Sigmoid colon (tissue), 7 donors: Measurements from ENCODE around the gene TFEB. TPM values are rescaled to one million over a fixed set of nuclear protein-coding genes. Genes with fewer than 3 reads are reported as not detected.

Experiments
- DNase-seq: peaks from one replicate; pipeline ENCODE4 v3.0.0-alpha.2; 2019
- H3K27ac ChIP-seq, 4 donors: fragments of 200-600 bp; sonication (generic); one replicate each; pipeline ENCODE4 v1.5.1; 2016 to 2019; ENCODE audit warnings: mild to moderate bottlenecking in 1 of 4
- H3K27me3 ChIP-seq, 3 donors: fragments of 200-600 bp; sonication (generic); one replicate each; pipeline ENCODE4 v1.5.1; 2019; ENCODE audit warnings: mild to moderate bottlenecking in 1 of 3
- H3K36me3 ChIP-seq, 4 donors: fragments of 200-600 bp; sonication (generic); one replicate each; pipeline ENCODE4 v1.5.1; 2016 to 2019
- H3K4me1 ChIP-seq, 4 donors: fragments of 200-600 bp; sonication (generic); one replicate each; pipeline ENCODE4 v1.5.1; 2017 to 2019
- H3K4me3 ChIP-seq, 4 donors: fragments of 200-600 bp; sonication (generic); one replicate each; pipeline ENCODE4 v1.5.1; 2017 to 2019; ENCODE audit warnings: mild to moderate bottlenecking in 2 of 4, moderate library complexity in 1 of 4
- H3K9me3 ChIP-seq, 4 donors: fragments of 200-600 bp in 3 of 4; sonication (generic) in 3 of 4; one replicate each; pipeline versions ENCODE4 v1.5.1 to v1.6.1; 2013 to 2019
- CTCF ChIP-seq, 4 experiments: fragments of 450-650 bp in 3 of 4; fragments of 200-600 bp in 1 of 4; IDR thresholded peaks; one replicate each; pipeline ENCODE4 v1.5.1; 2016 to 2019; ENCODE audit warnings: antibody characterized with exemption in 4 of 4, mild to moderate bottlenecking in 3 of 4, moderate library complexity in 2 of 4
- EP300 ChIP-seq, 4 donors: sonication (generic); formaldehyde crosslinking; IDR thresholded peaks; one replicate each; pipeline ENCODE4 v1.6.1; 2017; ENCODE audit warnings: antibody characterized with exemption in 4 of 4
- POLR2A ChIP-seq, 2 donors: fragments of 450-650 bp; IDR thresholded peaks; one replicate each; pipeline ENCODE4 v1.6.1; 2016; ENCODE audit warnings: antibody characterized with exemption in 2 of 2, mild to moderate bottlenecking in 2 of 2, moderate library complexity in 2 of 2
- POLR2AphosphoS5 ChIP-seq, 4 donors: sonication (generic); formaldehyde crosslinking; IDR thresholded peaks; one replicate each; pipeline ENCODE4 v1.6.1; 2017; ENCODE audit warnings: antibody characterized with exemption in 4 of 4
- WGBS, 2 donors: extraction: QIAGEN DNeasy Blood & Tissue Kit; methylation state at CpG; one replicate each; pipeline ENCODE4 v1.1.7; 2013; 5-methylcytosine and 5-hydroxymethylcytosine counted together
- intact Hi-C: fragments of 100-400 bp; cut with DNase I; formaldehyde crosslinking; loops from one replicate; pipeline ENCODE4 v1.15.1; 2023
- polyA plus RNA-seq, 3 donors: library from polyadenylated mRNA; stranded (reverse); fragments of 200-250 nt; gene quantifications; one replicate each; pipeline ENCODE4 v1.2.3, GENCODE V29; 2013
- total RNA-seq, 4 donors: library from RNA; depleted of rRNA; stranded (reverse); fragments of >200 nt; gene quantifications; one replicate each; pipeline ENCODE4 v1.1.0, GENCODE V29; 2016
- donor health status: healthy with polysubstance abuse.
- donor health status: Bipolar disorder and iron deficiency.
- donor health status: healthy.

TFEB gene
- total and polyA plus RNA-seq, 7 donors = 21.0 to 40.9 (median 28.2) TPM

- no peak for DNase-seq
- 58 to 74% methylated on average over 5 of the region's 5 CpGs for WGBS, 2 donors
- peaks cover 0 to 4% (median 0%) of the 10 kb centered on the region in 3 donors for H3K27me3 ChIP-seq
- intact Hi-C loops = no loop called here
- TF ChIP-seq POLR2A (IDR thresholded peaks at IDR 0.05) = no peak
- no peak for TF ChIP-seq EP300 (IDR thresholded peaks at IDR 0.05)
- no peak for TF ChIP-seq POLR2AphosphoS5 (IDR thresholded peaks at IDR 0.05)
- TF ChIP-seq CTCF (IDR thresholded peaks at IDR 0.05) = no peak
- no peaks in the 10 kb centered on the region for H3K9me3 ChIP-seq
- no peaks in the 10 kb centered on the region for H3K36me3 ChIP-seq
- H3K4me3 ChIP-seq = no peak overlapping the region
- no peak overlapping the region for H3K27ac ChIP-seq
- H3K4me1 ChIP-seq = no peaks in the 10 kb centered on the region
These were observed 81.2 kb downstream of the TFEB start for GRCh38 chr6:41654151-41654697.

- Histone ChIP-seq H3K4me3 (no peak overlapping the region), H3K36me3 (no peaks in the 10 kb centered on the region), H3K9me3 (no peaks in the 10 kb centered on the region), H3K27ac (no peak overlapping the region), H3K4me1 (no peaks in the 10 kb centered on the region), H3K27me3 (peaks cover 0 to 4% (median 0%) of the 10 kb centered on the region in 3 donors)
- WGBS, 2 donors = 59 to 82% methylated on average over 5 of the region's 5 CpGs
- intact Hi-C loops = loop anchor here (2.0 kb wide), 1 partner anchor 27 kb away; no protein-coding TSS in a partner anchor
- no peak for DNase-seq
- TF ChIP-seq POLR2AphosphoS5 (IDR thresholded peaks at IDR 0.05) = no peak
- no peak for TF ChIP-seq EP300 (IDR thresholded peaks at IDR 0.05)
- TF ChIP-seq CTCF (IDR thresholded peaks at IDR 0.05) = no peak
- TF ChIP-seq POLR2A (IDR thresholded peaks at IDR 0.05) = no peak
These were observed 81.7 kb downstream of the TFEB start for GRCh38 chr6:41653691-41654090.

GRCh38 chr6:41652866-41653652 lies 82.3 kb downstream of the TFEB start:
- H3K4me1 ChIP-seq = no peaks in the 10 kb centered on the region

GRCh38 chr6:41651962-41652657 lies 83.3 kb downstream of the TFEB start:
- no peaks in the 10 kb centered on the region for H3K4me1 ChIP-seq
- no peaks in the 10 kb centered on the region for H3K36me3 ChIP-seq
- no peaks in the 10 kb centered on the region for H3K9me3 ChIP-seq
- WGBS, 2 donors = 84 to 91% methylated on average over 14 of the region's 14 CpGs
- intact Hi-C loops = loop anchor here (2.0 kb wide), 1 partner anchor 25 kb away; no protein-coding TSS in a partner anchor
- no peak overlapping the region for H3K27ac ChIP-seq
- TF ChIP-seq POLR2A (IDR thresholded peaks at IDR 0.05) (no peak), EP300 (IDR thresholded peaks at IDR 0.05) (no peak), CTCF (IDR thresholded peaks at IDR 0.05) (no peak), POLR2AphosphoS5 (IDR thresholded peaks at IDR 0.05) (no peak)
- H3K27me3 ChIP-seq = peaks cover 0 to 4% (median 0%) of the 10 kb centered on the region in 3 donors
- no peak overlapping the region for H3K4me3 ChIP-seq
- DNase-seq = peak; percentile 56

More at GRCh38 chr6:41652866-41653652, 82.3 kb downstream of the TFEB start:
- H3K27me3 ChIP-seq = peaks cover 0 to 4% (median 0%) of the 10 kb centered on the region in 3 donors
- no peaks in the 10 kb centered on the region for H3K36me3 ChIP-seq
- H3K4me3 ChIP-seq = no peak overlapping the region
- DNase-seq = no peak
- H3K9me3 ChIP-seq = no peaks in the 10 kb centered on the region
- H3K27ac ChIP-seq = no peak overlapping the region
- TF ChIP-seq CTCF (IDR thresholded peaks at IDR 0.05) (no peak), EP300 (IDR thresholded peaks at IDR 0.05) (no peak), POLR2A (IDR thresholded peaks at IDR 0.05) (no peak), POLR2AphosphoS5 (IDR thresholded peaks at IDR 0.05) (no peak)
- intact Hi-C loops = loop anchor here (2.0 kb wide), 1 partner anchor 26 kb away; no protein-coding TSS in a partner anchor
- WGBS, 2 donors = 34 to 74% methylated on average over 32 of the region's 32 CpGs
